Erythroblast (primary cell): ENCODE results near the gene TES.

Experiments
- GATA1 ChIP-seq: IDR thresholded peaks from 2 replicates; pipeline ENCODE4 v1.6.1; 2011; ENCODE audit warnings: low read depth, mild to moderate bottlenecking, control low read depth, low read length, moderate library complexity
- POLR2A ChIP-seq: IDR thresholded peaks from 2 replicates; pipeline ENCODE4 v1.6.1; 2011; ENCODE audit warnings: mild to moderate bottlenecking, low read length

- TF ChIP-seq POLR2A (no peak), GATA1 (no peak)
These were observed 1.7 kb downstream of the TES start for GRCh38 chr7:116211913-116212596.
